ENCODE data around the gene CCSER2.
"Not testable (repeated sequence)": the region's sequence is repeated elsewhere in the genome, so short reads cannot be mapped to it uniquely, and the experiment has no call there.

The CCSER2 gene, protein sequence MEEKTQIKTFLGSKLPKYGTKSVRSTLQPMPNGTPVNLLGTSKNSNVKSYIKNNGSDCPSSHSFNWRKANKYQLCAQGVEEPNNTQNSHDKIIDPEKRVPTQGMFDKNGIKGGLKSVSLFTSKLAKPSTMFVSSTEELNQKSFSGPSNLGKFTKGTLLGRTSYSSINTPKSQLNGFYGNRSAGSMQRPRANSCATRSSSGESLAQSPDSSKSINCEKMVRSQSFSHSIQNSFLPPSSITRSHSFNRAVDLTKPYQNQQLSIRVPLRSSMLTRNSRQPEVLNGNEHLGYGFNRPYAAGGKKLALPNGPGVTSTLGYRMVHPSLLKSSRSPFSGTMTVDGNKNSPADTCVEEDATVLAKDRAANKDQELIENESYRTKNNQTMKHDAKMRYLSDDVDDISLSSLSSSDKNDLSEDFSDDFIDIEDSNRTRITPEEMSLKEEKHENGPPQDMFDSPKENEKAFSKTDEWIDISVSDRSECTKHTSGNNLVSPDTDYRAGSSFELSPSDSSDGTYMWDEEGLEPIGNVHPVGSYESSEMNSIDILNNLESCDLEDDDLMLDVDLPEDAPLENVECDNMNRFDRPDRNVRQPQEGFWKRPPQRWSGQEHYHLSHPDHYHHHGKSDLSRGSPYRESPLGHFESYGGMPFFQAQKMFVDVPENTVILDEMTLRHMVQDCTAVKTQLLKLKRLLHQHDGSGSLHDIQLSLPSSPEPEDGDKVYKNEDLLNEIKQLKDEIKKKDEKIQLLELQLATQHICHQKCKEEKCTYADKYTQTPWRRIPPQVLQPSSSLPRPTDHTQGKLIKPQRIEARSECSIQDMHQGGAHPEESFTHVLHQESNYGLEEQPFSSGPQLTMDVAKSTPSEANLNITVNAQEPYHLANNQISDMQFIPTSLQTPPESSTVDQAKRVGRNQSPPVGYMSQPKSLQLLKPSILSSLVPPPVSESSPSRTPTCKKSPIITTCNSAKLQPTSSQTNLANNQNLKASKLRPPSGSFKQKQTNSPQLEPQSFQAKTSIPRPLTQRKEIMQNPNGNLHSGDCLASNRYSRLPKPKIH

DNA sequence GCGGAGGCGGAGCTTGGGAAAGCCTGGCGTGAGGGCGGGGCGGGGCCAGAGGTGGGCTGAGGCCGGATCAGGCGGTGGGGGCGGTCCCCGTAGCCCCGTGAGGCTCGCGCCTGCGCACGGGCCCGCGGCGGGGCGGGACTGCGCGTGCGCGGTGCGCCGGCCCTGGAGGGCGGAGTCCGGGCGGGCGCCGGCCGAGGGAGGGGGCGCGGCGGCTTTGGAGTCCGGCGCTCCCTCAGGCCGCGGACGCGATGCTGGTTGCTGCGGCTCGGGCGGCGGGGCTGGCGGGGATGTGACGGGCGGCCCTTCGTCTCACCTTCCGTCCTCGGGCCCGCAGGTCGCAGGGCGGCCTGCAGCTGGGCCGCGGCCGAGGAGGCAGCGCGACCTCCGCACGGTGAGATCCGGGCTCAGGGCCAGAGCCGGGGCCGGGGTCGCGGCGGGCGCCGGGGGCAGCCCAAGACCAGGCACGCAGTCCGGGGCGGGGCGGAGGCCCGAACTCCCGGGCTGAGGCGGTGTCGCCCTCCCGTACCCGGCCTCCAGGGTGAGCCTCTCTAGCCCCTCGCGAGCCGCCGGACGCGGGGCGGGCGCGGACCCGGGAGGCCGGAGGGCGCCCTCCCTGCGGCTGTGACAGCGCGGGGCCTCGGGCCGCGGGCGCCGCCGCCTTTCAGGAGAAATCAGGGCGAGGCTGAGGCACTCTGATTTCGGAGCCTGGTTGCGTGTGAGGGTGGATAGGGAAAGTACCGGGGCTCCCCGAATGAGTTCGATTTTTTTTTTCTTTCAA, at the start of gene CCSER2:
Gene CCSER2, plus strand, starts transcription at position 172 of the 778 bp plus-strand sequence. CDS start 42,464 bp downstream, outside the sequence.
- peak; percentile 97 for DNase-seq

DNA sequence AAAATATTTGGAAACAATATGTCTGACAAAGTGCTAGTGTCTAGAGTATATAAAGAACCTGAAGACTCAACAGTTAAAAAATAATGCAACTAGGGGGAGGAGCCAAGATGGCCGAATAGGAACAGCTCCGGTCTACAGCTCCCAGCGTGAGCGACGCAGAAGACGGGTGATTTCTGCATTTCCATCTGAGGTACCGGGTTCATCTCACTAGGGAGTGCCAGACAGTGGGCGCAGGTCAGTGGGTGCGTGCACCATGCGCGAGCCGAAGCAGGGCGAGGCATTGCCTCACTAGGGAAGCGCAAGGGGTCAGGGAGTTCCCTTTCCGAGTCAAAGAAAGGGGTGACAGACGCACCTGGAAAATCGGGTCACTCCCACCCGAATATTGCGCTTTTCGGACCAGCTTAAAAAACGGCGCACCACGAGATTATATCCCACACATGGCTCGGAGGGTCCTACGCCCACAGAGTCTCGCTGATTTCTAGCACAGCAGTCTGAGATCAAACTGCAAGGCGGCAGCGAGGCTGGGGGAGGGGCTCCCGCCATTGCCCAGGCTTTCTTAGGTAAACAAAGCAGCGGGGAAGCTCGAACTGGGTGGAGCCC, 48.4 kb upstream of the CCSER2 start:
- DNase-seq, result not testable (repeated sequence)

DNA sequence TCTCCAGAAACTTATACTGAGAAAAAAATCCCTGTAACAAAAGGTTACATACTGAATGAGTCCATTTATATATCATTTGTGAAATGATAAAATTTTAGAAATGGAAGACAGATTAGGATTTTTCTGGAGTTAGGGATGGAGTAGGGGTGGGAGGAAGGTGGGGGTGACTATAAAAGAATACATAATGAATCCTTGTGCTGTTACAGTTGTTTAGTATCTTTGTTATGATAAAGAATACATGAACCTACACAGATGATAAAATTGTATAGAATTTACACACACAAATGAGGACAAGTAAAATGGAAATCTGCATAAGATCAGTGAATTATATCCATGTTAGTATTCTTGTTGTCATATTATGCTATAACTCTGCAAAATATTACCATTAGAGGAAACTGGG, 41.7 kb upstream of the CCSER2 start:
- DNase-seq, result no peak

DNA sequence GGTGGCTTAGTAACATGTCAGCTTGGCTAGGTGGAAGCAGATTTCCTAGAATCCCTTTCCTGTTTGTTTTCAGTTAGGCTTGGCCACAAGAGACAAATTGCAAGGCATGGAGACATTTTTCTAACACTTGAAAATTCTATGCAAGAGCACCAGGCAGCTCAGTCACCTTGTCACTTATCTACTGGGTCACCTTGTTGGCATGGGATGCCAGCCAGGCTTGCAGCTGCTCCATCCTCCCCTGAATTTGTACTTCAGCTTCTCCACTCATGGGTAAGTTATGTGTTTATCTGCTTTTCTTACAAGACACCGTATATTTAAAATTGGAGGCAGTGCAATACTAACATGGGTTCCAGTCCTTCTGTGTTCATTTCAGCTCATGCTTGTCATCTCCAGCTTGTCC, 40.2 kb upstream of the CCSER2 start:
- DNase-seq, result no peak

DNA sequence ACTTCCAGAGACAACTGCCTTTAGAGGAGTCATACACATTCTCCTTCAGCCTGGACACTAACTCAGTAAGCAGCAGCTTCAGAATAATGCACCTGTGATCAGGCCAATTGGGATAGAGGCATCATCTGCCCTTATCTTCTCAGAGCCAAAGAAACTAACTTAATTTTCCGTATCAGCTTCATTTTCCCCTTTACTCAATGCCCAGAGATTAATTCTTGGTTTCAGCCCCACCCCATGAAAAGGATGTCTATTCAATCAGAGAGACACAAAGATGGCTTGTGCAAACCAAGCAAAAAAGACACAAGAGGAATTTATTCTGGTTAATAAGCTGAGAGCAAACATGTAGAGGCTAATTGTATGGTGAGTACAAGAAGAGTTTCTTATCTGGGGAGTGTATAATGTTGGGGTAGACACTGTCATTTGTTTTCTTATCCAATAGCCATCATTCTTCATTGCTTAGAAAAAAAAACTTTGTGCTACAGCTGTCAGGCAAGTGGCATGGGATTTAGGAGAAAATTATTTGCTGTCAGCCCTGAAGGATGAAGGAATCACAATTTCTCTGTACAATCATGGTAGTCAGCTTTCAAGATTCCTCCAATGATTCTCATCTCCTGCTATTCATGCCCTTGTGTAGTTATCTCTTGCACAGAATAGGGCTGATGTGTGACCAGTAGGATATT, 38.7 kb upstream of the CCSER2 start:
- no peak for DNase-seq

DNA sequence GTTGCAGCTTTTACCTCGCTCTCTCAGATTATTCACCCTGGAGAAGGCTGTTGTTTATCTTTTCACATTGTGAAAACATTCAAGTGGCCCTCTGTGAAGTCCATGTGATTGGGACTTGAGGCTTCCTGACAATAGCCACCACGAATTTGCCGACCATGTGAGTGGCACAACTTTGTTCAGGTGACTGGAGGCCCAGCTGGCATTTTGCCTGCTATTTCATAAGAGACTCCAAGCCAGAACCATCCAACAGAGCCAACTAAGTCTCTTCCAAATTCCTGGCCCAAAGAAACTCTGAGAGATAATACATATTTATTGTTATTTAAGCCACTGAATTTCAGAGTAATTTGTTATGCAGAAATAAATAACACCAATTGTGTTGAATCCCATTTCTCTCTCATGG, 38.2 kb upstream of the CCSER2 start:
- no peak for DNase-seq

DNA sequence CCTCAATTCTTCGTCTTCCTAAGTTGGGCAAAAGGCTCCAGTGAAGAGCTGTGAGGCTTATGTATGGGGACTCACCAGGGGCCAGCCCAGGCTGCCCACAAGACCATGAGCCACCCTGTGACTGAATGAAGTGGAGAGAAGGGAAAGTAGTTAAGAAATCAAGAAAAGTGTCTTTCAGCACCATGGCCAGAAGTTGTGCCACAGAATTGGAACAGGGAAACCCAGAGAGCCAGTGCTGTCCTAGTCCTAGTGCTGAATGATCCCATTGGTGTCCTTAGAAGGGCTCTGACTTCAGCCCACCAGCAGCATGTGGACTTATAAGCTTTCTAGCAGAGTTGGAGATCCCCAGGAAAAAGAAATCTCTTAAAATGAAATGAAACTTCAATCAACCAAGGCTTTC, 37.0 kb upstream of the CCSER2 start:
- no peak for DNase-seq

DNA sequence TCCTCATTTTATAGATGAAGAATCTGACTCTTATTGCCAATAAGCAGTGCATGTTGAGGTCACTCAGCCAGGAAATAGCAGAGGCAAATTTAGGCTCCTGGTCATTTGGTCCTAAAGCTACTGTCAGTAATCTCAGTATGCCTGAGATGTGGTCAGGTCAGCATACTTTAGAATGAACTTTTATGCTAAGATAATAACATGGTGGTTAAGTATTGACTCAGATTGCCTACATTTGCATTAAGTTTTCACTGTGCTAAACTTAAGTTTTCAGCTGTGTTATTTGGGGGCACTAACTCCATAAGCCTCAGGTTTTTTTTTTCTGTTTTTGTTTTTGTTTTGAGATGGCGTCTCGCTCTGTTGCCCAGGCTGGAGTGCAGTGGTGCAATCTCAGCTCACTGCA, 35.9 kb upstream of the CCSER2 start:
- no peak for DNase-seq

DNA sequence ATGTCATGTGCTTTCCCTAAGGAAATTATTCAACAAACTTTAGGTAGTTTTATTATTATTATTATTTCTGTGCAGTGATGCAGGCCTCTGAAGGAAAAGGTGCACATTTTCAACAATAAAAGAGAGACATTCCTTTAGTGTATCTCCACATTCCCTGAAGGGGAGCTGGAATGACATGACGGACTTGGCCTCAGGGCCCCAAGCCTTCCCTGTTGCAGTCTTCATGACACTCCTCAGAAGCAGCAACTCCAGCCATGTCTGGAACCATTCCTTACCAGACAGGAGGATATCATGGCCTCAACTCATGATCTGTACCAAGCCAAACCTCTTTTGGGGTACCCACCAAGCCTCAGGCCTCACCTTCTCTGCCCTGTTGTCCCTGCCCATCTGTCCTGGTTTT, 35.2 kb upstream of the CCSER2 start:
- DNase-seq, result no peak

DNA sequence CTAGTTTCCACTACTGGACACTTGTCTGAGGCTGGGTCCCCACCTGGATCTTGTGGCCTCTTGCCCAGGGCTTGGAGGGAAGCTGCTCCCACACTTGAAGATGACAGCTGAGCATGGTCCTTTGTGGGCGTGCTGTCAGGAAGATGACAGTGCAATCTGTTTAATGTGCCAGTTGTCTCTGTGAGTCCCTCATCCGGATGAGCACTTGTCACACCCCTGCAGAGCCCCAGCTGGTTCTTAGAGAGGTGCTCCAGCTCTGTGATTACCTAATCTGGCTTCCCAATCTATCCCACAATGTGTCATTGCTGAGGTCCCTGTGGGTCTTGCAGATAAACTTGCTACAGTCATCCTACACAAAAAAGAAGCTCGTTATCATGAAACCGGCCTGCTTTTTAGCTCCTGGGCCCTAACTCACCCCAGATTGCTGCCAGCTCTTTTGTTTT, 34.8 kb upstream of the CCSER2 start:
- peak; percentile 4 for DNase-seq

DNA sequence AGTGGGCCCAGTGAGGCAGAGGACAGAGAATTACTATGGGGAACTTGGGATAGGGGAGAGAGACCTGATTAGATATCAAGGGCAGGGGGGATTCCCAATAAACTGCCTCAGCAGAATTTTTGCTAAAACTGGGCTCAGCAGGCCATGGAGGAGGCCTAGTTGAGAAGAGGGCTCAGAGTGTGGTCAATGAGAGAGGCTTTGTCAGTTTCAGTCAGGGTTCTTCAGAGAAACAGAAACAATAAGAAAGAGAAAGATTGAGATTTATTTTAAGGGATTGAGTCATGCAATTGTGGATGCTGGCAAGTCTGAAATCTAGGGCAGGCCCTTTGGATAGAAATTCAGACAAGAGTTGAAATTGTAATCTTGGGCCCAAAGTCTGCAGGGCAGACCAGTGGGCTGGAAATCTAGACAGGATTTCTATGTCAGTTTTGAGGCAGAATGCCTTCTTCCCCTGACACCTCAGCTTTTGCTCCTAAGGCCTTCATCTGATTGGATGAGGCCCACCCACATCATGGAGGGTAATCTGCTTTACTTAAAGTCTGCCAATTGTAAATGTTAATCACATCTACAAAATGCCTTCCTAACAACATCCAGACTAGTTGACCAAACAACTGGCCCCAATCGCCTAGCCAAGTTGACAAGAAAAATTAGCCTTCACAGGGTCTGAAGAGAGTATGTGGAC, 33.5 kb upstream of the CCSER2 start:
- no peak for DNase-seq

DNA sequence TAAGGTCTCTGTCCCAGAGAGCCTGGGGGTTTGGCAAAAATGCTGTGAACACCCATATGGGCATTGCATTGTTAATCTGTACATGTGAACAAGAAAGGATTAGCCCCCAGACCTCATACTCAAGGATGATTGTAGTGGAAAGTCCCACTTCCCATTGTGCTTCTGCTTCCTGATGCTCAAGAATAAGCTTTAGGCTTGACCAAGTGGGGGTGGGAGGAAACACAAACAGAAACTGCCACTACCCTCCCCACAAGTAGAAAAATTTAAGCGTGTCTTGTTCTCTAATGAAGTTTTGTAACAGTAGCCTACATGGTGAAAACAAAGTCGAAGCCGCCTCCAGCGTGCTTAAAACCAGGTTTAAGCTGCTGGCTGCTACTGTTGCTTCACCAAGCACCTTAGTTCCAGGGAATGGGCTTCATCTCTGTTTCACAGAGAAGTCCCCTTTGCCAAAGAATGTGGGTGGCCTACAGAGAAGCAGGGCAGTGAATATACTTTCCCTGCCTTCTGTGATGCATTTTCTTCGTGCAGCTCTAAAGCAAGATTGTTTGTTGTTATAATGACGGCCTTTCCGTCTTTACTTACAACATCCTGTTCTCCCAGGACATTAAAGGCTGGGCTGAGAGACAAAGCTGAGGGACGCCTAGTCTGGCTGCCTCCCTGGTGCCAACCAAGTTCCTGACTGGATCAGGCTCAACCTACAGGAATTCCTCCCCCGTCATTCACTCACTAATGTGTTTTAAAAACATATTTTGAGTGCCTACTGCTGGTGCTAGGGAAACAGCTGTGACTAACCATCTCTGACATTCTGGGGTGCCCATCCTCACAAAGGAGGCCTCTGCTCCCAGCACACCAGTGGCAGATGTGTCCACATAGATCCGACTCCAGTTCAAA, 32.1 kb upstream of the CCSER2 start:
- DNase-seq, result no peak

DNA sequence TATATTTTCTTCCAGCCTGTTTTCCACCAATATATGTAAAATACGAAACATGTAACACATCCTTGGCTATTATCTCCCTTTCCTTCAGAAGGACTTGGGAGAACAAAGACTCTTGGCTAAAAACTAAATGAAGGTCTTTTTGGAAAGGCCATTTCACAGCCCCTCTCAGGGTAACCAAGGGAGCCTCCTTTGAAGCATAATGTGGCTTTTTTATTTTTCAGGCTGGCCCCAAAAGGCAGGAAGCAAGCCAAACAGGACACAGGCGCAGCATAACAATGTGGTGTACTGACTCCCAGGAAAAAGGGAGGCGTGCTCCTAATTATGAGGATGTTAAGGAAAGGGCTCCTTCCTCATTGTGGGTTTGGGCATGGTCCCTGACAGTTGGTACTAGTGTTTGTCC, 30.3 kb upstream of the CCSER2 start:
- DNase-seq, result no peak

DNA sequence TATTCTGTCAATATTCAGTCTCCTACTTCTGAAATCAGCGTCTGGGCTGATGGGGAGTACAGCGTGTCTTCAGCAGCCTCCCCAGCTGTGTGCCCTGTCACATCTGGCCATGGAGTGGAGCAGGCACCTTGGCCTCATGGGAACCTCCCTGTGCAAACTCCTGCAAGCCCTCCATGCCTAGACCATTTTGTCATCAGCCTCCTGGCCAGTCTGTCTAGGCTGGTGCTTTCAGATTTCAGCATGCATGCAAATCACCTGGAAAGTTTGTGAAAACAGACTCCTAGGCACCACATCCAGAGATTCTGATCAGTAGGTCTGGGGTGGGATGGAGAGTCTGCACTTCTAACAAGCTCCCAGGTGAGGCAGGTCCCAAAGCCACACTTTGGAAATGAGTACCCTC, 26.2 kb upstream of the CCSER2 start:
- DNase-seq, result no peak

DNA sequence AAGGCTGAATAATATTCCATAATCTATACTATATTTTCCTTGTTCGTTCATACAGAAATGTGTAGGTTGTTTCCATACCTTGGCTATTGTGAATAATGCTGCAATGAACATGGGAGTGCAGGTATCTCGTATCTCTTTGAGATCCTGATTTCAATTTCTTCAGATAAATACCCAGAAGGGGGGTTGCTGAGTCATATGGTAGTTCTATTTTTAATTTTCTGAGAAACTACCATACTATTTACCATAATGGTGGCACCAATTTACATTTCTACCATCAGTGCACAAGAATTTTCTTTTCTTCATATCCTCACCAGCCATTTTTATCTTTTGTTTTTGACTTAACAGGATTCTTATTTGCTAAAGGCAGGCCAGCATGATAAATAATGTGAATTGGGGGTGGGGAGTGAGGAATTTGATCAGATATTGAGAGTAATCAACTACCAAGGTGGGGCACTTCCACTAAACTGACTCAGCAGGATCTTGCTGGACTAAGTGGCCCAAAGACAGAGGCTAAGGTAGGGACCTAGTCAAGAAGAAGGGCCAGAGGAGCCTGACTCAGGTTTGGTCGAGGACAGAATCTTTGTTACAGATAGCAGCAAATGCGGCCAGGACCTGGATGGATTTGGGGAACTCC, 21.5 kb upstream of the CCSER2 start:
- no peak for DNase-seq

DNA sequence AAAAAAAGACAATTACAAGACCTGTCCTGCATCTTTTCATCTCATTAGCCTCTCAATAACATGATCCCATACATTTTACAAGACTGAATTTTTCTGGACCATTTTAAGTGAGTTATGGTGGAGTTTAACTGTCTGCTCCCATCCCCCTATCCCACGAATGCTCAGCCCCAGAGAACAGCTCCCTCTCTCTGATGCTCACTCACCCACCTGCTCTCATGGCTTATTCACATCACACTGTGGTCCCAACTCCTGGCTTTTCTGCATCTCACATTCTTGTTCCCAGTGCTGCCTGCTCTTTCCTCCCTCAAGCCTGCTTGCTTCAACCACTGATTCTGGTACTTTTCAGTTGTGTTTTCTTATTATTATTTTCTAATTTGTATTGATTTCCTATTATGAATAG, 20.4 kb upstream of the CCSER2 start:
- DNase-seq, result no peak

DNA sequence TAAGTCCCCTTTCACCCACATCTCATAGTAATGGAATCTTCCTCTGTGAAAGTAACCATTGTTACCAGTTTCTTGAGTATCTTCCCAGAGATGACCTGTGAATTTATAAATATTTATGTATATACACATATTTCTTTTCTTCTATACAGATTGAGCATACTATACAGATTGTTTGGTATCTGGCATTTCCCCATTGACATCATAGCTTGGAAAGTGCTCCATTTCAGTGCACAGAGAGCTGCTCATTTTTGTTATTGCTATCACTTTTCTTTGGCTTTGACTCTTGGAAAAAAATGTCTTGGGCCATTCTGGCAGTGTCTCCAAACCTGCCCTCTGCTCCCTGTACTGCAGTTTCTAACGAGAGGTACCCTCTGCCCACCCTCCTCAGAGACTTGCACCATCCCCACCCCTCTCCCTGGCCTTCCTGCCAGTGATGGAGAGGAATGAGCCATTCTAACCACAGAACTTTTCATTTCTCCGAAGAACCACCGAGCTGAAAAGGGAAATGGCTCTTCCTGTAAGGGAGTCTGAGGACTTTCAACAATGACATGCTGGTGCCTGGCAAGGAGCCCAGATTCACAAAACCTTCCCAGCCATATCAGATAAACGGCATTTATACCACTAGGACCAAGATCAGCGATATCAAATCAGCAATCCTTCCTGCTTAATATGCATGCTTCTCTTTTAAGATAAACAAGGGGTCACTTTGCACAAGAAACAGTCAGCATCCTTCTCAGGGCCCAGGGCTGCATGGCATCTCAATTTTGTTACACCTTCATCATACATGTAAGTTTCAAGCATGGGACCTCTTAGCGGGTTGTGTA, 19.7 kb upstream of the CCSER2 start:
- peak; percentile 60 for DNase-seq

DNA sequence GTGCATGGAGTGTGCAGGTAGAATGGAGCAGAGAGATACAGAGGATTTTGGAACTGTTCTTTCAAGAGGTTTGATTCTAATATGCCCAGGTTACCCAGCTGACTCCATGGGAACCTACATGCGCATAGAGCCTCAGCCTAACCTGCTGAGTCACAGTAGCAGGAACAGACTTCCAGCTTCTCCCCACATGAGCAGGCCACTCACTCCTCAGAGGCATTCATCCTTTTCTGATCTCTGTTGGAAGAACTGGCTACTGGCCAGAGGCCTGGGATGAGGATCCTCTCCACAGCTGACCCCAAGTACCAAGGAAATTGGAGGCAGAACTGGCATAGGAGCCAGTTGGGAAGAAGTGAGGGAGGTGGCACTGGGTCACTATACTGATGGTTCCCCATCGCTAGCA, 17.9 kb upstream of the CCSER2 start:
- no peak for DNase-seq

DNA sequence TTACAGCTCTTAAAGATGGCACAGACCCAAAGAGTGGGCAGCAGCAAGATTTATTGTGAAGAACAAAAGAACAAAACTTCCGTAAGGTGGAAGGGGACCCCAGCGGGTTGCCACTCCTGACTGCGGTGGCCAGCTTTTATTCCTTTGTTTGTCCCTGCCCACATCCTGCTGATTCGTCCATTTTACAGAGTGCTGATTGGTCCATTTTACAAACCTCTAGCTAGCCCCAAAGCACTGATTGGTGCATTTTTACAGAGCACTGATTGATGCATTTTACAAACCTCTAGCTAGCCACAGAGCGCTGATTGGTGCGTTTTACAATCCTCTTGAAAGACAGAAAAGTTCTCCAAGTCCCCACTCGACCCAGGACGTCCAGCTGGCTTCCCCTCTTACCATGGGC, 16.8 kb upstream of the CCSER2 start:
- no peak for DNase-seq
